ENCODE results near the gene DNAJC28.

DNAJC28 gene

DNA sequence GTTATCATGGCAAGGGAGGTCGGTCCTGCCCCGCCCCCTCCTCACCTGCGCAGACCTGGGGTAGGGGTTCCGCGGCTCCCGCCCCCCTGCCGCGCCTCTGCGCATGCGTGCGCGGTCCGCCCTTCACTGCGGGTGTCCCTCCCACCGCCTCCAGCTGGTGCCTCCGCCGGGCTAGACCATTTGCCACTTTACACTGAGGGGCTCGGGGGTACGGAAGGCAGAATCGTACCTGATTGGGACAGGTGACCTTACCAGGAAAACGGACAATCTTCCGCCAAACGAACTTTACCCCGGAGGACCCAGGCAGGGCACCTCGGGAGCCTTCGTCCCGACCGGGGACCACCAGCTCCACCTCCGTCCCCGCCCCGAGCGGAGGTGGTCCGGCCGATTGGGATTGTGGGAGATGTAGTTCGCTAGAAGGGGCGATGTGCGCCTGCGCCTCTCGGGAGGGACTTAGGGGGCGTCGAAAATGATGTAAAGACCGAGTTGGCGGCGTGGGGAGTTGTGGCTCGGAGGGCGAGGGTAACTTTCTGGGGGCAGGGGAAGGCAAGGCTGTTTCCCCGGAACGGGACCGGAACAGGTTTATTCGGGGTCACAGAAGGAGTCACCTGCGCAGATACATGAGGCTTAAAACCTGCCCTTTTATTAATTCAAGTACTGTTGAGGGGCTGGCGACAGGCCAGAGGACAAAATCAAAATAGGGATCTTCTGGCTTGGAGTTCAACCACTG lies at the start of gene DNAJC28 (continued):
- TF ChIP-seq, protein P1, sequence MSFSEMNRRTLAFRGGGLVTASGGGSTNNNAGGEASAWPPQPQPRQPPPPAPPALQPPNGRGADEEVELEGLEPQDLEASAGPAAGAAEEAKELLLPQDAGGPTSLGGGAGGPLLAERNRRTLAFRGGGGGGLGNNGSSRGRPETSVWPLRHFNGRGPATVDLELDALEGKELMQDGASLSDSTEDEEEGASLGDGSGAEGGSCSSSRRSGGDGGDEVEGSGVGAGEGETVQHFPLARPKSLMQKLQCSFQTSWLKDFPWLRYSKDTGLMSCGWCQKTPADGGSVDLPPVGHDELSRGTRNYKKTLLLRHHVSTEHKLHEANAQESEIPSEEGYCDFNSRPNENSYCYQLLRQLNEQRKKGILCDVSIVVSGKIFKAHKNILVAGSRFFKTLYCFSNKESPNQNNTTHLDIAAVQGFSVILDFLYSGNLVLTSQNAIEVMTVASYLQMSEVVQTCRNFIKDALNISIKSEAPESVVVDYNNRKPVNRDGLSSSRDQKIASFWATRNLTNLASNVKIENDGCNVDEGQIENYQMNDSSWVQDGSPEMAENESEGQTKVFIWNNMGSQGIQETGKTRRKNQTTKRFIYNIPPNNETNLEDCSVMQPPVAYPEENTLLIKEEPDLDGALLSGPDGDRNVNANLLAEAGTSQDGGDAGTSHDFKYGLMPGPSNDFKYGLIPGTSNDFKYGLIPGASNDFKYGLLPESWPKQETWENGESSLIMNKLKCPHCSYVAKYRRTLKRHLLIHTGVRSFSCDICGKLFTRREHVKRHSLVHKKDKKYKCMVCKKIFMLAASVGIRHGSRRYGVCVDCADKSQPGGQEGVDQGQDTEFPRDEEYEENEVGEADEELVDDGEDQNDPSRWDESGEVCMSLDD (tag by site-specific recombination; IDR thresholded peaks at IDR 0.05) = peak; percentile 94
- TF ChIP-seq ZNF585B (tag by site-specific recombination; IDR thresholded peaks at IDR 0.05) (no peak), ZNF624 (tag by site-specific recombination; IDR thresholded peaks at IDR 0.05) (peak; percentile 42; the same call in 1 of the 2 replicates), MEIS1 (CRISPR knock-in tag; IDR thresholded peaks at IDR 0.05; ENCODE audit: borderline replicate concordance) (no peak), KLF16 (tag by site-specific recombination; IDR thresholded peaks at IDR 0.05) (peak; percentile 97), ZBTB44 (tag by site-specific recombination; IDR thresholded peaks at IDR 0.05) (0 out of 2 replicates have a peak, but pooled peaks have one; percentile 38), GLIS1 (tag by site-specific recombination; IDR thresholded peaks at IDR 0.05) (peak; percentile 94), ZNF404 (tag by site-specific recombination; IDR thresholded peaks at IDR 0.05) (no peak), ZNF548 (tag by site-specific recombination; IDR thresholded peaks at IDR 0.05) (no peak), MZF1 (tag by site-specific recombination; IDR thresholded peaks at IDR 0.05; ENCODE audit: borderline replicate concordance) (peak; percentile 96), ZNF394 (tag by site-specific recombination; IDR thresholded peaks at IDR 0.05; ENCODE audit: borderline replicate concordance) (peak; percentile 59; the same call in 1 of the 2 replicates), ZSCAN5A (tag by site-specific recombination; IDR thresholded peaks at IDR 0.05) (0 out of 2 replicates have a peak, but pooled peaks have one; percentile 15), ZNF692 (tag by site-specific recombination; IDR thresholded peaks at IDR 0.05) (peak; percentile 95), ZNF121 (tag by site-specific recombination; IDR thresholded peaks at IDR 0.05) (no peak), ZFP41 (tag by site-specific recombination; IDR thresholded peaks at IDR 0.05; ENCODE audit: borderline replicate concordance) (no peak), SP3 (tag by site-specific recombination; IDR thresholded peaks at IDR 0.05) (peak; percentile 100), ZBTB26 (tag by site-specific recombination; optimal IDR thresholded peaks at IDR 0.05) (peak; percentile 62), ZNF202 (tag by site-specific recombination; IDR thresholded peaks at IDR 0.05; ENCODE audit: borderline replicate concordance) (no peak), KLF8 (tag by site-specific recombination; IDR thresholded peaks at IDR 0.05) (peak; percentile 98), ZNF324 (tag by site-specific recombination; IDR thresholded peaks at IDR 0.05) (peak; percentile 99), TRIM28 (IDR thresholded peaks at IDR 0.05; ENCODE audit: borderline replicate concordance, low read length) (peak; percentile 73; the same call in 1 of the 2 replicates)
- TF ChIP-seq, protein P2, sequence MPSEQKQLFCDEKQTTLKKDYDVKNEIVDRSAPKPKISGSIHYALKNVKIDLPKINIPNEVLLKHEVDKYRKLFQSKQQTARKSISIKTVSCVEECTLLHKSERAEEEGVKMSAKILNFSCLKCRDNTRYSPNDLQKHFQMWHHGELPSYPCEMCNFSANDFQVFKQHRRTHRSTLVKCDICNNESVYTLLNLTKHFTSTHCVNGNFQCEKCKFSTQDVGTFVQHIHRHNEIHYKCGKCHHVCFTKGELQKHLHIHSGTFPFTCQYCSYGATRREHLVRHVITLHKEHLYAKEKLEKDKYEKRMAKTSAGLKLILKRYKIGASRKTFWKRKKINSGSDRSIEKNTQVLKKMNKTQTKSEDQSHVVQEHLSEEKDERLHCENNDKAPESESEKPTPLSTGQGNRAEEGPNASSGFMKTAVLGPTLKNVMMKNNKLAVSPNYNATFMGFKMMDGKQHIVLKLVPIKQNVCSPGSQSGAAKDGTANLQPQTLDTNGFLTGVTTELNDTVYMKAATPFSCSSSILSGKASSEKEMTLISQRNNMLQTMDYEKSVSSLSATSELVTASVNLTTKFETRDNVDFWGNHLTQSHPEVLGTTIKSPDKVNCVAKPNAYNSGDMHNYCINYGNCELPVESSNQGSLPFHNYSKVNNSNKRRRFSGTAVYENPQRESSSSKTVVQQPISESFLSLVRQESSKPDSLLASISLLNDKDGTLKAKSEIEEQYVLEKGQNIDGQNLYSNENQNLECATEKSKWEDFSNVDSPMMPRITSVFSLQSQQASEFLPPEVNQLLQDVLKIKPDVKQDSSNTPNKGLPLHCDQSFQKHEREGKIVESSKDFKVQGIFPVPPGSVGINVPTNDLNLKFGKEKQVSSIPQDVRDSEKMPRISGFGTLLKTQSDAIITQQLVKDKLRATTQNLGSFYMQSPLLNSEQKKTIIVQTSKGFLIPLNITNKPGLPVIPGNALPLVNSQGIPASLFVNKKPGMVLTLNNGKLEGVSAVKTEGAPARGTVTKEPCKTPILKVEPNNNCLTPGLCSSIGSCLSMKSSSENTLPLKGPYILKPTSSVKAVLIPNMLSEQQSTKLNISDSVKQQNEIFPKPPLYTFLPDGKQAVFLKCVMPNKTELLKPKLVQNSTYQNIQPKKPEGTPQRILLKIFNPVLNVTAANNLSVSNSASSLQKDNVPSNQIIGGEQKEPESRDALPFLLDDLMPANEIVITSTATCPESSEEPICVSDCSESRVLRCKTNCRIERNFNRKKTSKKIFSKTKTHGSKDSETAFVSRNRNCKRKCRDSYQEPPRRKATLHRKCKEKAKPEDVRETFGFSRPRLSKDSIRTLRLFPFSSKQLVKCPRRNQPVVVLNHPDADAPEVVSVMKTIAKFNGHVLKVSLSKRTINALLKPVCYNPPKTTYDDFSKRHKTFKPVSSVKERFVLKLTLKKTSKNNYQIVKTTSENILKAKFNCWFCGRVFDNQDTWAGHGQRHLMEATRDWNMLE (tag by site-specific recombination; conservative IDR thresholded peaks at IDR 0.05; ENCODE audit: low read depth) = 0 out of 2 replicates have a peak, but pooled peaks have one; percentile 43
- TF ChIP-seq, protein P3, sequence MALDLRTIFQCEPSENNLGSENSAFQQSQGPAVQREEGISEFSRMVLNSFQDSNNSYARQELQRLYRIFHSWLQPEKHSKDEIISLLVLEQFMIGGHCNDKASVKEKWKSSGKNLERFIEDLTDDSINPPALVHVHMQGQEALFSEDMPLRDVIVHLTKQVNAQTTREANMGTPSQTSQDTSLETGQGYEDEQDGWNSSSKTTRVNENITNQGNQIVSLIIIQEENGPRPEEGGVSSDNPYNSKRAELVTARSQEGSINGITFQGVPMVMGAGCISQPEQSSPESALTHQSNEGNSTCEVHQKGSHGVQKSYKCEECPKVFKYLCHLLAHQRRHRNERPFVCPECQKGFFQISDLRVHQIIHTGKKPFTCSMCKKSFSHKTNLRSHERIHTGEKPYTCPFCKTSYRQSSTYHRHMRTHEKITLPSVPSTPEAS (tag by site-specific recombination; IDR thresholded peaks at IDR 0.05) = no peak
